Mesothelial cell of epicardium (in vitro differentiated cells): ENCODE measurements around the gene WDR43. TPM values are rescaled to one million over a fixed set of nuclear protein-coding genes. Genes with fewer than 3 reads are reported as not detected.
A peak's percentile ranks its signal among the peaks of the same experiment; 100 is the strongest.

ENCODE experiments used
- DNase-seq, 2 experiments: peaks; one replicate each; pipeline ENCODE4 v3.0.0; 2021; ENCODE audit warnings: low spot score in 2 of 2; ENCODE audit not compliant: unreplicated experiment in 2 of 2
- H3K27ac Mint-ChIP-seq: 2 replicates; pipeline ENCODE4 v1.8.0; 2021; ENCODE audit warnings: mixed read lengths
- H3K27me3 Mint-ChIP-seq: 2 replicates; pipeline ENCODE4 v1.8.0; 2021; ENCODE audit warnings: low read depth, mixed read lengths
- H3K36me3 Mint-ChIP-seq: 2 replicates; pipeline ENCODE4 v1.8.0; 2021; ENCODE audit warnings: mixed read lengths
- H3K4me1 Mint-ChIP-seq: 2 replicates; pipeline ENCODE4 v1.8.0; 2021; ENCODE audit warnings: mixed read lengths
- H3K4me3 Mint-ChIP-seq: 2 replicates; pipeline ENCODE4 v1.8.0; 2021; ENCODE audit warnings: mild to moderate bottlenecking, moderate library complexity, mixed read lengths
- H3K9me3 Mint-ChIP-seq: 2 replicates; pipeline ENCODE4 v1.8.0; 2021; ENCODE audit warnings: mixed read lengths
- CTCF ChIP-seq: fragments of 200-600 bp; sonication (generic); IDR thresholded peaks from one replicate; pipeline ENCODE4 v1.5.0; 2021; ENCODE audit warnings: antibody characterized with exemption; ENCODE audit not compliant: unreplicated experiment
- total RNA-seq: library from RNA; stranded (reverse); gene quantifications from 3 replicates; pipeline ENCODE4 v1.2.1, GENCODE V29; 2021

The WDR43 gene
- total RNA-seq, 1 donor from 2014 or later = 65.3 TPM

GRCh38 chr2:28994679-28995078, 100.2 kb downstream of the WDR43 start:
- H3K36me3 Mint-ChIP-seq = no peaks in the 10 kb centered on the region
- H3K4me3 Mint-ChIP-seq = no peak overlapping the region
- TF ChIP-seq CTCF = no peak
- peaks cover 15% of the 10 kb centered on the region for H3K4me1 Mint-ChIP-seq
- DNase-seq = no peak
- H3K9me3 Mint-ChIP-seq = no peaks in the 10 kb centered on the region
- no peak overlapping the region for H3K27ac Mint-ChIP-seq
- peaks cover 4% of the 10 kb centered on the region for H3K27me3 Mint-ChIP-seq

- no peak overlapping the region for H3K27ac Mint-ChIP-seq
- no peak for TF ChIP-seq CTCF
- H3K4me1 Mint-ChIP-seq = peaks cover 15% of the 10 kb centered on the region
- DNase-seq = no peak
- no peak overlapping the region for H3K4me3 Mint-ChIP-seq
- no peaks in the 10 kb centered on the region for H3K9me3 Mint-ChIP-seq
- H3K27me3 Mint-ChIP-seq = peaks cover 4% of the 10 kb centered on the region
- H3K36me3 Mint-ChIP-seq = no peaks in the 10 kb centered on the region
Measured at GRCh38 chr2:28995765-28996750, 101.6 kb downstream of the WDR43 start.

GRCh38 chr2:28997237-28997846, 102.9 kb downstream of the WDR43 start:
- DNase-seq = no peak
- Mint-ChIP-seq H3K9me3 (no peaks in the 10 kb centered on the region), H3K4me1 (peaks cover 15% of the 10 kb centered on the region), H3K27me3 (peaks cover 4% of the 10 kb centered on the region), H3K36me3 (no peaks in the 10 kb centered on the region), H3K4me3 (no peak overlapping the region), H3K27ac (peak overlapping the region; percentile 39)
- no peak for TF ChIP-seq CTCF

Other genes with a start within 250 kb of the WDR43 start
- 158 to 161 TPM (median 160 TPM) in 3 replicates for gene PPP1CB, start 142.8 kb upstream of the WDR43 start, total RNA-seq
- gene SPDYA, start 83.8 kb upstream of the WDR43 start, total RNA-seq = 1.3 to 2.0 TPM (median 1.7 TPM) in 3 replicates
- 18.6 to 19.2 TPM (median 19.1 TPM) in 3 replicates for gene TRMT61B, start 24.4 kb upstream of the WDR43 start, total RNA-seq
- gene TOGARAM2, start 86.6 kb downstream of the WDR43 start, total RNA-seq = 0.16 to 0.40 TPM (median 0.38 TPM) in 3 replicates
- 0.07 to 0.22 TPM (median 0.09 TPM) in 3 replicates for gene PCARE, start 179.9 kb downstream of the WDR43 start, total RNA-seq
- 28.7 to 31.7 TPM (median 28.8 TPM) in 3 replicates for gene CLIP4, start 220.7 kb downstream of the WDR43 start, total RNA-seq